DMS153 (cell line): Measurements from ENCODE around the gene NMRK2.
A peak's percentile ranks its signal among the peaks of the same experiment; 100 is the strongest.

ENCODE experiments used
- DNase-seq: peaks from one replicate; lab custom pipeline; 2025; lab: John Stamatoyannopoulos, UW

NMRK2 gene

GRCh38 chr19:3981736-3982681, 49.1 kb downstream of the NMRK2 start:
- no peak for DNase-seq

DNA sequence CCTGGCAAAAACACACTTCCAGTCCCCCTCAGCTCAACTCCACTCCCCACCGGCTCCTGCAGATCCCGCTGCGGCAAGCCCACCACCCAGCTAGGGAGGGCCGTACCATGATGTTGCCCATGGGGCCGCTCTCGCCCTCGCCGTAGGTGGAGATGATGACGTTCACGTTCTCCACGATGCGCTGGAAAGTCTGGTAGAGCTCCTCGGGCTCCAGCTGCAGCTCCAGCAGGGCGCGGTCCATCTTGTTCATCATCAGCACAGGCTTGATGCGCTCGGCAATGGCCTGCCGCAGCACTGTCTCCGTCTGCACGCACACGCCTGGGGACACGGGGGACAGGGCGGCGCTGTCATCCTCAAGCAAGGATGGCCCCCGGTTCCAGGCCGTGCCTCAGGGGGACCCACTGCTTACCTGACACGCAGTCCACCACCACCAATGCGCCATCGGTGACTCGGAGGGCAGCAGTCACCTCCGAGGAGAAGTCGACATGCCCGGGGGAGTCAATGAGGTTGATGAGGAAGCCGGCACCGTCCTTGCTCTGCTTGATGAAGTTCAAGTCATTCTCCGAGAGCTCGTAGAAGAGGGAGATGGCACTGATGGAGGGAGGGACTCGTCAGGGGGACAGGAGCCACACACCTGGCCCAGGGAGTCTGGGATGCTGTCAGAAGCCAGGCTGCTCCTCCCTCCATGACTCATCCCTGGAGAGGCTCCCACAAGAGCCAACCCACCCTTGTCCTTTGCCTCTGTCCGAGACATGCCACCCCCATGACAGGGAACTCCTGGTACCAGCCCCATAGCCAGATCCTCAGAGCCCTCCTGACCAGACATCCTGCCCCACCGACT, 50.1 kb downstream of the NMRK2 start:
- DNase-seq = no peak

DNA sequence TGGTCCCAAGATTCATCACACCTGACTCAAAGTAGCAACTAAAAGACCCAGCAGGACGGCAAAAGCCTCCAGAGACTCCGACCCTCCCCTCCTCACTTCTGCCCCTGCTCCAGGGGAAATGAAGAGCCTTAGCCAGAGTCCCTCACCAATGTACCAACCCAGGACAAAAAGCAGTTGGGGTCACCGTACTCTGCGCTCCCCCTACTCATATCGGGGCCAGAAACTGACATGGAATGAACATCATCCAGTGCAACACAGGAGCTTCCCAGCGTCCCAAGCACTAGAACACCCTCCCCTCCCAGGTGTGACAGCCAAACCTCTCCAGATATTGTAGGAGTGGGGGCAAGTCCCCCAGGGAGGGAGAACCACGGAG, 50.7 kb downstream of the NMRK2 start:
- no peak for DNase-seq

- no peak for DNase-seq
Observed at GRCh38 chr19:3983936-3984583, 51.2 kb downstream of the NMRK2 start.

GRCh38 chr19:3984584-3984907, 51.7 kb downstream of the NMRK2 start:
- DNase-seq = no peak

DNA sequence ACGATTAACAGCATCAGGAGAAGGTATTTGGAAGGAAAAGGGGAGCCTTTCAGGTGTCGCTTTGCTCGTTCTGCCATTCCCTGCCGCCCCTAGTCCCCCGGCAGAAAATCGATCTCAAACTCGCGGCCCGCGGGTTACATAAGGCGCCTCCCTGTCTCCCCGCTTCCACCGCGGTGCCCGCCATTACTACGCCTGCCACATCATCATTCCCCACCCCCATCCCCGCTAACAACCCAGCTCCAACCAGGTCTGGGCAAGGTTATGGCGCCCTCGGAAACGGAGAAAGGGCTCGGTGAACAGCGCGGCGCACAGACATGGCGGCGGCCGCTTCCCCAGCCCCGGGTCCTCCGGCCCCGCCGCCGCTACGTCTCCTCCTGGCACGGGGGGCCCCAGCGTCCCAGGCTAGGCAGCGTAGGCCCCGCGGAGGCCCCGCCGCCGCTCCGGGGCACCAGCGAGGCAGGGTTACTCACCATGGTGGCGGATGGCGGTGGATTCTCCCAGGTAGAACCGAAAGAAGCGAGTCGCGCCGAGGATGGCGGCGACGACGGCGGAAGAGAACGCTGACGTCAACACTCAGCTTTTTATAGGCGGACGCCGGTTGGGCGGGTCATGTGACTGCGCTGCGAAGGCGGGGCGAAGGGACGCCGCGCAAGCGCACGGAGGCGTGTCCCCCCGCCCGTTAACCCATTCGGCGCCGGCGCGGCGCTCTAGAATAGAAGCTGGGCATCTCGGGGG, 52.2 kb downstream of the NMRK2 start, which contains the start of gene EEF2:
Gene EEF2 (minus strand): TSS at position 556 of the 735 bp plus-strand sequence. CDS start 83 bp downstream, at position 473.
- DNase-seq = peak; percentile 68

GRCh38 chr19:3985643-3986259, 52.9 kb downstream of the NMRK2 start:
- peak; percentile 41 for DNase-seq

GRCh38 chr19:3986260-3987041, 53.6 kb downstream of the NMRK2 start:
- peak; percentile 86 for DNase-seq

DNA sequence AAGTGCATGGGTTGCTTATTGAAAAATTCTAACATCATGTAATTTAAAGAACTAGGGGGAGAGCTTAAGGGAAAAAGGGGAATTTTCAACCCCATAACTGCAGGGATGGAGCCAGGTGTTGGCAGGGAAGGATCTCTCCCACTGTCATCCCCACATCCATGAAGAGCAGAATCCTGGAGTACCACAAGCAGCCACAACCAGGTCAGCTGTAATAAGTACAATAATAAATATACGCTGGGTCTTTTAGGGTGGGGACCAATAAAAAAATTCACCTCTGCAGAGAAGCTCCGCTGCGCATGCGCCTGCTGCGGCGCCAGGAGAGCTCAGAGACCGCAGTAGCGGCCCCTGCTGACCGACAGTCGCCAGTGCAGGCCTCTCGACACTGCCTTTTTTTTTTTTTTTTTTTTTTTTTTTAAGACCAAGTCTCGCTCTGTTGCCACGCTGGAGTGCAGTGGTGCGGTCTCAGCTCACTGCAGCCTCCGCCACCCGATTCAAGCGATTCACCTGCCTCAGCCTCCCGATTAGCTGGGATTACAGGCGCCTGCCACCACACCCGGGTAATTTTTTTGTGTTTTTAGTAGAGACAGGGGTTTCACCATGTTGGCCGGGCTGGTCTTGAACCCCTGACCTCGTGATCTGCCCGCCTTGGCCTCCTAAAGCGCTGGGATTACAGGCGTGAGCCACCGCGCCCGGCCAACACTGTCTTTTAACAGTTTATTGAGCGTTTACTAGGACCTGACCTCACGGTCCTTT, 54.9 kb downstream of the NMRK2 start:
- DNase-seq = peak; percentile 80

DNA sequence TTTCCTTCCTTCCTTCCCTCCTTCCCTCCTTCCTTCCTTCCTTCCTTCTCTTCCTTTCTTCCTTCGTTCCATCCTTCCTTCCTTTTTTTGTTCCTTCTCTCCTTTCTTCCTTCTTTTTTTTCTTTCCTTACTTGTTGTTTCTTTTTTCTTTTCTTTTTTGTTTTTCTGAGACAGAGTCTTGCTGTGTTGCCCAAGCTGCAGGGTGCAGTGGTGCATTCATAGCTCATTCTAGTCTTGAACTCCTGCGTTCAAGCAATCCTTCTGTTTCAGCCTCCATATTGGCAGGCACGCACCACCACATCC, 57.9 kb downstream of the NMRK2 start:
- no peak for DNase-seq
